GM21737 (cell line): ENCODE data around the gene CHAD.

ENCODE experiments used
- ATAC-seq: cut with Tn5 transposase; IDR thresholded peaks from one replicate; pipeline ENCODE4 v1.9.1; 2021; ENCODE audit warnings: mild to moderate bottlenecking, moderate library complexity; ENCODE audit not compliant: unreplicated experiment

Gene CHAD

DNA sequence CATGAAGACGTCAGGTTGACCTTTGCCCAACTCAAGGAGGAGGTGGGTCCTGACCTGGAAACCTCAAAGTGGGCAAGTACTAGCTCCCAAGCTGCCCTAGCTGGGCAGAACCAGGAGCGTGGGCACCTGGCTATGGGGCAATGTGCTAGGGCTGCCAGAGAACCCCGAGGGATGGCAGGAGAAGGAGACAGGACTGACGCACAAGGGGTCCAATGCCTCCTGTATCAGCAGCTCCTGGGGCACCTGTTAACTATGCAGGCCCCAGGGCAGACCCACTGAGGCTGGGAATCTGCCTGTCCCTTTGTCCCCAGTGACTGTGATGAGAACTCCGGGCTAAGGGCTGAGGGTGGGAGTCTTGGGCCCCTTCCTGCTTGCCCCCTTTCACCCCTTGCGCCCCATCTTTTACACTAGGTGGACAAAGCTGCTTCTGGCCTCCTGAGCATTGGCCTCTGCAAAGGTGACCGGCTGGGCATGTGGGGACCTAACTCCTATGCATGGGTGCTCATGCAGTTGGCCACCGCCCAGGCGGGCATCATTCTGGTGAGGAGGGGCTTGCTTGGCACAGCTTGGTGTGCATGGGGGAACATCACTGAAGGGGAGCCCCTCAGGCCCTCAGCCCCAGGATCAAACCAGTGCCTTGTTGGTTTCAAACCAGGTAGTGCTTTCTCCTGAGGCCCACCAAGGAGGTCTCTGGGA, 7.7 kb downstream of the CHAD start:
- no peak for ATAC-seq

DNA sequence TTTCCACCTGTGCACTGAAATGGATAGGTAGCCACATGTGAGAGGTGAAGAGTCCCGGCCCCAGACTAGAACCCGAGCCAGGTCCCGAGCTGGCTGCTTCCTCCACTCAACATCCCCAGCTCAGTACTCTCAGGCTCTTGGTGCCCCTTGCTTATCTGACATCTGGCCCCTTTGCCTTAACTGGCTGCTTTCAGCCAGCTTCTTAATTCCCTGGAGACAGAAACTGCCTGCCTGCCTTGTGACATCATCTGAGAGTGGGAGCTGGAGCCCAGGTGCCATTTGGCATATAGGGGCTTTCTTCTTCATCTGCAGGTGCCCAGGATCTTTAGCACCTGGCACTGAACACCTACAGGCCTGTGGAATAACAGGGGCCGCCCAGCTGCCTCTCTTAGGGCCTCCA, 8.9 kb downstream of the CHAD start:
- ATAC-seq, result no peak

DNA sequence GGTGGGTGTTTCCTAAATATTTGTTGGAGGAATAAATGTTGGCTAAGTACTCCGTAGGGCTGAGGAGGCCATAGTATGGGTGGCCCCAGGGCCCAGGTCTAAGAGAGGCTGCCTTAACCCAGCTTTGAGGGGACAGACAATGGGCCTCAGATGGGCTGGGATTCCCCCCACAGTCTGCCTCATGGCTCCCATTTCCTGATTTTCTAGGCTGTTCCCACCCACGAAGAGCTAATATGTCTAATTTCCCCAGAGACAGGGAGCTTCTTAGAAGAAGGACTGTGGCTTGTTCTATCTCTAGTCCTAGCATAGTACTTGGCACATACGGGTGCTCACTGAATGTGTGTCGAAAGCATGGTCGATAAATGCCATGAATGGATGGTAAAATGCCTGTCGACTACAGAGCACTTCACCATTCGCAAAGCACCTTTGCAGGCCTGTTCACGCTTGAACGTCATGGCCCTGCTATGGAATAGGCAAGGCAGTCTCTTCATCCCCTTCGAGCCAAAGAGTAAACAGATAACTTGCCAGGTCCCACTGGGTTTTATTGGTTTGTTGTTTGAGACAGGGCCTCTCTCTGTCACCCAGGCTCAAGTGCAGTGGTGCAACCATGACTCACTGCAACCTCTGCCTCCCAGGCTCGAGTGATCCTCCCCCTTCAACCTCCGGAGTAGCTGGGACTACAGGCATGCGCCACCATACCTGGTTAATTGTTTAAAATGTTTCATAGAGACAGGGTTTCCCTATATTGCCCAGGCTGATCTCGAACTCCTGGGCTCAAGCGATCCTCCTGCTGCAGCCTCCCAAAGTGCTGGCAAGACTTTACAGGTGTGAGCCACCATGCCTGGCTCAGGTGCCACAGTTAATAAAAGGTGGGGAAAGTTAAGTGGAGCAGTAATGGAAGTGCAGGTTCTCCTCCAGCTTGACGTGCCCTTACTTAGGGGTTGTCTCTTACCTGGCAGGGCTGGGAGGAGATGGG, 9.7 kb downstream of the CHAD start:
- ATAC-seq, result no peak

GRCh38 chr17:50458270-50458669, 10.4 kb downstream of the CHAD start:
- ATAC-seq, result no peak

DNA sequence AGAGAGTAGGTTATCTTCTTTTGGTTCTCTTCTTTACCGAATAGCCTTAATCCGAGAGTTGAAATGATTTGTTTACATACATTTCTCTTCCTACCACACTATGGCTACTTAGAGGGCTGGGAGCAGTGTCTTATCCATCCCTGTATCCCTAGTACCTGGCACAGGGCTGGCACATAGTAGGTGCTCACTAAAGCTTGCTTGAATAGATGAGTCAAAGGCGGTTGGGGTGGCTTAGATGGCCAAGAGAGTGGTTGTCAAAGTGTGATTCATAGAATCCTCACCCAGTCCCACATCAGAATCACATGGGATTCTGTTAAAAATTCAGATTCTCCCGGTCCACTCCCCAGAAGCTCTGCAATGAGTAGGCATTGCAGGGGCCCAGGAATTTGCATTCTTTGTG, 11.1 kb downstream of the CHAD start:
- ATAC-seq, result no peak

DNA sequence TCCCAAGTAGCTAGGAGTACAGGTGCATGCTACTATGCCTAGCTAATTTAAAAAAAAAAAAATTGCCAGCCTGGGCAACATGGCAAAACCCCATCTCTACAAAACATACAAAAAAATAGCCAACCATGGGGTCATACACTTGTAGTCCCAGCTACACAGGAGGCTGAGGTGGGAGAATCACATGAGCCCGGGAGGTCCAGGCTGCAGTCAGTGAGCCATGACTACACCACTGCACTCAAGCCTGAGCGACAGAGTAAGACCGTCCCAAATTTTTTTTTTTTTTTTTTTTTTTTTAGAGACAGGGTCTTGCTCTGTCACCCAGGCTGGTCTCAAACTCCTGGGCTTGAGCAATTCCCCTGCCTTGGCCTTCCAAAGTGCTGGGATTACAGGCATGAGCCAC, 14.8 kb downstream of the CHAD start:
- ATAC-seq, result no peak

DNA sequence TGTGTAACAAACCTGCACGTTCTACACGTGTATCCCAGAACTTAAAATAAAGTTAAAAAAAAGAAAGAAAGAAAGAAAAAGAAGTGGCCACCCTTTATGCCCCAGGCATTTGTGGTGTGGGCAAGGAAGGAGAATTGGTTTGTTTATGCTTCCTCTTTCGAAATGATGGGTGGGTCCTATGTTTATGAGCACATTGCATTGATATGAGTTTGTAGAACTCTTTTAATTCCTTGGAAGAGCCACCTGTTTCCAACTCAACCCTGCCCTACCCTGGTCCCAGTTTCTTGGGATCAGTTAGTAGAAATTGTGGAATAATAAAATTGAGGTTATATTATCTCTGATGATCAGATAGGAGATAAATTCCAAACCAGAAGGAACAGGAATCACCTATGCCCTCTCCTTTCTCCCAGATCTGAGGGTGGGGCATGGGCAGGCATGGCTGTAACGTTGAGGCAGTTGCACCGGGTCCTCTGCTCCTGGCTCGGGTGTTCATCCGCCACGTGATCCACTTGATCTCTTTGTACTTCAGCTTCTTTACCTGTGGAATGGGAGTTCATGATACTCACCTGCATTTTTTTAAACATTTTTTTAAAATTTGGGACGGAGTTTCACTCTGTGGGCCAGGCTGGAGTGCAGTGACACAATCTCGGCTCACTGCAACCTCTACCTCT, 15.9 kb downstream of the CHAD start:
- ATAC-seq, result no peak

GRCh38 chr17:50451943-50452629, 16.6 kb downstream of the CHAD start:
- ATAC-seq, result no peak

- no peak for ATAC-seq
Observed at GRCh38 chr17:50448643-50449042, 20.0 kb downstream of the CHAD start.

GRCh38 chr17:50447870-50448595, 20.6 kb downstream of the CHAD start:
- ATAC-seq, result no peak

DNA sequence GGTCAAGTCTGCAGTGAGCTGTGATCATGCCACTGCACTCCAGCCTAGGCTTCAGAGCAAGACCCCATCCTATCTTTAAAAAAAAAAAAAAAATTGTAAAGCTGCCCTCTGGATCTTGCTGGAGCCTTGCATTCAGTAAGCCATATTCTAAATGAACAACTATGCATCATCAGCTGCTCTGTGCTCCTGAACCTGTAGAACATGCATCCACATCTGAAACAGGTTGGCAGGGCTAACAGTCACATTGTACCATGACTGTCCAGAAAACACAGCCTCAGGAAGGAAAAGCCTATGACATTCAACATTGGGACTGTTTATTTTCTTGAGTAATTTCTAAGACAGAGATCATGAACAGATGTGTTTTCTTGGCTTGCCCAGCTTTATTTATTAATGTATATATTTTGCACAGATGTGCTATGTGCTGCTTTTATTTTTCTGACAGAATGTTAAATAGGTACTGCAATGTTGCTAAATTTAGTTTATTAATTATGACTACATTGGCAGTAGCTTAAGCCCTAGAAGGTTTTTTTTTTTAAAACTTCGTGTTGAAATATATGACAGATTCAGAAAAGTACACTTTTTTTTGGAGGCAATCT, 22.9 kb downstream of the CHAD start:
- ATAC-seq, result no peak

- ATAC-seq, result no peak
Observed at GRCh38 chr17:50444841-50445715, 23.6 kb downstream of the CHAD start.

- no peak for ATAC-seq
Observed at GRCh38 chr17:50443505-50443974, 25.1 kb downstream of the CHAD start.

GRCh38 chr17:50440838-50441829, 27.5 kb downstream of the CHAD start:
- no peak for ATAC-seq

DNA sequence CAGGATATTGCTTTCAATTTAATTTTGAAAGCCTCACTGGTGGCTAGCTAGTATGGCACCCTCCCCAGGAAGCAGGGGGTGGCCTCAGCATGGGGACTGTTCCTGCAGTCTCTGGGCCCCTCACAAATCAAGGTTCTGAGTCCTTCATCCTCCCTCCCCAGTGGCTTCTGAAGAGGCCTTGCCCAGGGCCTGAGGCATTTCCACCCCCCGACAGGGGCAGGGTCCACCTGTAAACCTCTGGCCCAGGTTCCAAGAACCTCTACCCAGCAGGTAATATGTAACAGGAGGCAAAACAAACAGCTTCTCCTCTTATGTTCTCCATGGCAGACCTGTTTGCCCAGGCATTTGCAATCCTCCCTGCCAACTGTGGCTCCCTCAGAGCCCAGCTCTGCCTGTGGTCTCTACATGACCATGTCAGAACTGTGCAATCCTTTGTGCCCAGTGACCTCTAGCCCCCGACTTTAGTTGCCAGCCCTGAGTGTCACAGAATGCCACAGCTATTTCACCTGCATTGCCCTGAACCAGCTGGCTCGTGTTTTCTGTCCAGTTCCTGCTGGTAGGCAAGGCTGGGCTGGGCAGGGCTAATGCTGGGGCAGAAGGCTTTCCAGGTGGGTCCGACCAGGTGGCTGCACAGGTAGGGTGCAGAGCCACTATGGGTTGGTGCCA, 28.4 kb downstream of the CHAD start:
- no peak for ATAC-seq

GRCh38 chr17:50439008-50439407, 29.7 kb downstream of the CHAD start:
- ATAC-seq, result no peak

GRCh38 chr17:50437409-50437808, 31.3 kb downstream of the CHAD start:
- no peak for ATAC-seq
